ENCODE results near the gene MRPL28.
"Not testable (repeated sequence)": the region's sequence is repeated elsewhere in the genome, so short reads cannot be mapped to it uniquely, and the experiment has no call there.

The MRPL28 gene

DNA sequence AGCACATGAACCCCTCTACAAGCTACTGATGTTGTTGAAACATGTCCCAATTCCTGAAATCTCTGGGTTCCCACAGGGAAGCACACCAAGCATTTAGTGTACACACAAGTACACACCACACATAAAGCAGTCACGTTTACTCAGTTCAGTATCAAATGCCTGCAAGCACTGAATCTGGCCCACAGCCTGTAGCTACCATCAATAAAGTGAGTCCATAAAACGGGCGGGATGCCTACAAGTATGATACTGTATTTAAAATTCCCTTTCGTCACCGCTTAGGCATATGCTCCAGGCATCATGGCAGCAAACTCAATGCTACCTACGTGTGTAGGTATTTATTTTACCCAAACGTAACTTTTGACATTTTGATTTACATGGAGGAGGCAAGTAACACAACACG, 20.1 kb downstream of the MRPL28 start:
- H3K9me3 ChIP-seq (replicated peaks; ENCODE audit: low read length): no peaks in the 10 kb centered on the region
- peaks cover 12% of the 10 kb centered on the region for H3K4me1 ChIP-seq (ENCODE audit: control insufficient read depth, insufficient read depth, low read length)

DNA sequence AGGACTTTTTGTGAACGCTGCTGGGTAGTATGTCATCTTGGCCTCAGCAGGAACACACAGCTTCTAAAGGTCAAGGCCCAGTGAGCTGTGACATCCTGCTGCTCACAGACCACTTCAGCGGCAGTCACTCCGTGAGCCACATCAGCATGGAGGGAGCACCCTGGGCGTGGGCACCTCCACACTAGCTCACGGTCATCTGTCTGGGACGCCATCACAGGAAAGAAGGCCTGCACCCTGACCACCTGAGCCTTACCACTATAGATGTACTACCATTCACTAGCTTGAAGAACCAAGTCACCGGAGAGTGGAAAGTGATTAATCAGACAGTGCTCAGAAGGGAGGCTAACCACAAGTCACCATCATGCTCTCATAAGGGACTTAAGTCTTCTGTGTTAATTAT, 21.1 kb downstream of the MRPL28 start:
- no peaks in the 10 kb centered on the region for H3K9me3 ChIP-seq (replicated peaks; ENCODE audit: low read length)
- H3K9ac ChIP-seq (ENCODE audit: low read depth, low read length): no peak overlapping the region
- no peak overlapping the region for H3K4me2 ChIP-seq (ENCODE audit: low read length)
- no peaks in the 10 kb centered on the region for H3K27me3 ChIP-seq (ENCODE audit: control insufficient read depth, insufficient read depth, low read length)
- H3K36me3 ChIP-seq (ENCODE audit: insufficient read depth, low read length): peaks cover 36% of the 10 kb centered on the region
- H3K4me3 ChIP-seq (ENCODE audit: low read length): no peak overlapping the region
- peaks cover 12% of the 10 kb centered on the region for H3K4me1 ChIP-seq (ENCODE audit: control insufficient read depth, insufficient read depth, low read length)

More for the DNA sequence above, 20.1 kb downstream of the MRPL28 start:
- no peak overlapping the region for H3K9ac ChIP-seq (ENCODE audit: low read depth, low read length)
- no peaks in the 10 kb centered on the region for H3K27me3 ChIP-seq (ENCODE audit: control insufficient read depth, insufficient read depth, low read length)
- no peak overlapping the region for H3K4me3 ChIP-seq (ENCODE audit: low read length)
- H3K36me3 ChIP-seq (ENCODE audit: insufficient read depth, low read length): peaks cover 29% of the 10 kb centered on the region
- H3K4me2 ChIP-seq (ENCODE audit: low read length): no peak overlapping the region

DNA sequence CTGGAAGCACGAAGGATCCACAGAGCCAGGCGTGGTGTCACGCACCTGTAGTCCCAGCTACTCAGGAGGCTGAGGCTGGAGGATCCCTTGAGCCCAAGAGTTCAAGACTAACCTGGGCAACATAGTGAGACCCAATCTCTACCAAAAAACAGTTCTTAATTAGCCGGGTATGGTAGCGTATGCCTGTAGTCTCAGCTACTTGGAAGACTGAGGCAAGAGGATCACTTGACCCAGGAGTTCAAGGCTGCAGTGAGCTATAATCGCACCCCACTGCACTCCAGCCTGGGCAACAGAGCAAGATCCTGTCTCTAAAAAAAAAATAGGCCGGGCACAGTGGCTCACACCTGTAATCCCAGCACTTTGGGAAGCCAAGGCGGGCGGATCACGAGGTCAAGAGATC, 21.8 kb downstream of the MRPL28 start:
- peaks cover 36% of the 10 kb centered on the region for H3K36me3 ChIP-seq (ENCODE audit: insufficient read depth, low read length)
- not testable (repeated sequence) for H3K4me3 ChIP-seq (ENCODE audit: low read length); H3K4me2 ChIP-seq (ENCODE audit: low read length); H3K9me3 ChIP-seq (replicated peaks; ENCODE audit: low read length); H3K27me3 ChIP-seq (ENCODE audit: control insufficient read depth, insufficient read depth, low read length); H3K9ac ChIP-seq (ENCODE audit: low read depth, low read length)
- H3K4me1 ChIP-seq (ENCODE audit: control insufficient read depth, insufficient read depth, low read length): peaks cover 12% of the 10 kb centered on the region

DNA sequence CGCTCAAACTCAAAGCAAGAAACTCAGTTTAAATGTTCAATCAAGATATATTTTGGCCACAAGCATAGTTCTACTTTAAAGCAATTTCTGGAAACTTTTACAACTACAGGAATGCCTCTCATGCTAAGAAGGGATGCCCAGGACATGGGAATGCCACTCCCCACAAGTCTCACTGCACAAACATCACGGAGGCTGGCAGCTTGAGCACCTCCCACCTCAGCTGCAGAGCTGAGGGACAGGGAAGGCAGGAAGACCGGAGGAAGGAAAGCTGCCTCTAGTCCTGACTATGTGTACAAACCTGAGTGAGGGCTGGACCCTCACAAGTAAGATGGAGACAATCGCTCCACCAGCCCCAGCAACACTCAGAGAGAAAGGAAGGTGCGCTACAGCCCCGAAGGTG, 23.1 kb downstream of the MRPL28 start:
- no peaks in the 10 kb centered on the region for H3K27me3 ChIP-seq (ENCODE audit: control insufficient read depth, insufficient read depth, low read length)
- H3K4me2 ChIP-seq (ENCODE audit: low read length): no peak overlapping the region
- no peaks in the 10 kb centered on the region for H3K9me3 ChIP-seq (replicated peaks; ENCODE audit: low read length)
- H3K9ac ChIP-seq (ENCODE audit: low read depth, low read length): no peak overlapping the region
- peaks cover 36% of the 10 kb centered on the region for H3K36me3 ChIP-seq (ENCODE audit: insufficient read depth, low read length)
- peaks cover 12% of the 10 kb centered on the region for H3K4me1 ChIP-seq (ENCODE audit: control insufficient read depth, insufficient read depth, low read length)
- no peak overlapping the region for H3K4me3 ChIP-seq (ENCODE audit: low read length)

DNA sequence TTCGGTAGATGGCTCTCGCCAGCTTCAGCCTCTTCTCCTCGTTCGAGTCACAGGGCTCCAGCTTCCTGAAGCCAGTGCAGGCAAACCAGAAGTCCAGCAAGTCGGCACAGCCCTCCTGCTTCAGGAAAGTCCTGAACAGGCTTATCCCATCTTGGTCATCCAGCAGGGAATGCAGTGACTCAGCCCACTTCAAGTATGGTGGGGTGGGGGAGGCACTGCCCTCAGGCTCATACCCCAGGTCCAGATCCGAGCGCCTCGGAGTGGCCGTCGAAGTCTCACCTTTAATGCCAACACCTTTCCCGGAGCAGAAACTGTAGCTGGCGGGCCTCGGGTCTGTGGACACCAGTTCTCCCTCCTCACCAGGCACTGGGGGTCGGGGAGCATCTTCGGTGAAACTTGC, 23.8 kb downstream of the MRPL28 start:
- Histone ChIP-seq H3K4me2 (ENCODE audit: low read length) (no peak overlapping the region), H3K9me3 (replicated peaks; ENCODE audit: low read length) (no peaks in the 10 kb centered on the region), H3K4me1 (ENCODE audit: control insufficient read depth, insufficient read depth, low read length) (peaks cover 12% of the 10 kb centered on the region), H3K4me3 (ENCODE audit: low read length) (no peak overlapping the region), H3K9ac (ENCODE audit: low read depth, low read length) (no peak overlapping the region), H3K27me3 (ENCODE audit: control insufficient read depth, insufficient read depth, low read length) (no peaks in the 10 kb centered on the region), H3K36me3 (ENCODE audit: insufficient read depth, low read length) (peaks cover 36% of the 10 kb centered on the region)

DNA sequence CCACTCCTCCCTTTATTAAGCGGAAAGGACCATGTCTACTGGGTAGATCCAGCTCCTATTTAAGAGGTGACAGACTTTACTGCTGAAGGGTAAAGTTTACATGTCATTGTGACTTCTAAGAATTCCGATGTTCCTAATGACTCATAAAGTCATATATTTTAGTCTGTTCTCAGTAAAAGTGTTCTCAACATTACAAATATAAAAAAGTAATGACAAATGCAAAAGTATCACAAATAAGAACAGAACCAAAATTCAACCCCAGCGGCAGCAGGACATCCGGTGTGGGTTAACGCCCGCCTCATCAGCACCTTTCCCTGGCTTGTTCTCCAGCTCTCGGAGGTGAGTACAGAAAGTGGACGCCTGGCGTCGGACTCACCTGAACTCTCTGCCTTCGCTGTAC, 24.6 kb downstream of the MRPL28 start:
- no peak overlapping the region for H3K4me3 ChIP-seq (ENCODE audit: low read length)
- no peaks in the 10 kb centered on the region for H3K9me3 ChIP-seq (replicated peaks; ENCODE audit: low read length)
- no peaks in the 10 kb centered on the region for H3K27me3 ChIP-seq (ENCODE audit: control insufficient read depth, insufficient read depth, low read length)
- H3K9ac ChIP-seq (ENCODE audit: low read depth, low read length): no peak overlapping the region
- H3K4me1 ChIP-seq (ENCODE audit: control insufficient read depth, insufficient read depth, low read length): peaks cover 5% of the 10 kb centered on the region
- H3K36me3 ChIP-seq (ENCODE audit: insufficient read depth, low read length): peaks cover 36% of the 10 kb centered on the region
- H3K4me2 ChIP-seq (ENCODE audit: low read length): no peak overlapping the region

DNA sequence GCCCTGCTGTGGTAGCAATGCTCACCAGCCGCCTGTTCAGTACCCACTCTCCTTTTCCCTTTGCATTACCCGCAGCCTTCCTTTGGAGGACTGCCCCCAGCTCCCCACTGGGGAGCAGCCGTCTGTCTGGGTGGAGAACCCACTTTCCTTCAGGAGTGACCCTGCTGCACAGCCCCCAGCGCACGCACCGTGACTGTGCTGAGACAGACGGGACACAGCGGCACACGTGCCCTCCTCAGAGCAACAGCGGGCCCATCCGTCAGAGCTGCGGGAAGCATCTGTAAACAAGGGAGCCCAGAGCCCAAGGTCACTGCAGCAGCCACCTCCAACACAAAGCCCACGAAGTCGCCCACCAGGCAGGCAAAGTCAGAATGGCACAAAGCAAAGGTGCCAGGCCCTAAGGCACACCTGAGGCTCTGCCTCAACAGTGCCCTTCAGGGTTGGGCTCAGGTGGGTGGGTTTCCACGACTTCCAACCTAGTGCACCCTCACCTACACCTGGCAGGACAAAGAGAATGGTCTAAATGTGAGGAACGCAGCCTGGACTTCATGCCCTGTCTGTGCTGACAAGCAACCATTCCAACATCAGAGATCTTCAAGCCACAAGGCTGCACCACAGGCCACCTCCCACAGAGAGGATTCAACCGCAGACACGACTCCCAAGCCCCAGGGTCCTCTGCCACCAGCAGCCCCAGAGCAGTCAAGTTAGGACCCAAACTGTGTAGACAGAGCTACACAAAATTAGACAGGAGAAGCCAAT, 27.7 kb downstream of the MRPL28 start:
- Histone ChIP-seq H3K4me2 (ENCODE audit: low read length) (no peak overlapping the region), H3K9ac (ENCODE audit: low read depth, low read length) (no peak overlapping the region), H3K9me3 (replicated peaks; ENCODE audit: low read length) (no peaks in the 10 kb centered on the region), H3K4me3 (ENCODE audit: low read length) (no peak overlapping the region), H3K27me3 (ENCODE audit: control insufficient read depth, insufficient read depth, low read length) (no peaks in the 10 kb centered on the region), H3K36me3 (ENCODE audit: insufficient read depth, low read length) (peaks cover 23% of the 10 kb centered on the region), H3K4me1 (ENCODE audit: control insufficient read depth, insufficient read depth, low read length) (peaks cover 14% of the 10 kb centered on the region)

DNA sequence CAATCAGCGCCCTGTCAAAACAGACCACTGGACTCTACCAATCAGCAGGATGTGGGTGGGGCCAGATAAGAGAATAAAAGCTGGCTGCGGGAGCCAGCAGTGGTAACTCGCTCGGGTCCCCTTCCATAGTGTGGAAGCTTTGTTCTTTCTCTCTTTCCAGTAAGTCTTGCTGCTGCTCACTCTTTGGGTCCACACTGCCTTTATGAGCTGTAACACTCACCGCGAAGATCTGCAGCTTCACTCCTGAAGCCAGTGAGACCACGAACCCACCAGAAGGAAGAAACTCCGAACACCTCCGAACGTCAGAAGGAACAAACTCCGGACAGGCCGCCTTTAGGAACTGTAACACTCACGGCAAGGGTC, 28.4 kb downstream of the MRPL28 start:
- not testable (repeated sequence) for H3K4me3 ChIP-seq (ENCODE audit: low read length); H3K27me3 ChIP-seq (ENCODE audit: control insufficient read depth, insufficient read depth, low read length); H3K4me2 ChIP-seq (ENCODE audit: low read length); H3K9ac ChIP-seq (ENCODE audit: low read depth, low read length); H3K9me3 ChIP-seq (replicated peaks; ENCODE audit: low read length)
- Histone ChIP-seq H3K4me1 (ENCODE audit: control insufficient read depth, insufficient read depth, low read length) (peaks cover 16% of the 10 kb centered on the region), H3K36me3 (ENCODE audit: insufficient read depth, low read length) (peaks cover 20% of the 10 kb centered on the region)

DNA sequence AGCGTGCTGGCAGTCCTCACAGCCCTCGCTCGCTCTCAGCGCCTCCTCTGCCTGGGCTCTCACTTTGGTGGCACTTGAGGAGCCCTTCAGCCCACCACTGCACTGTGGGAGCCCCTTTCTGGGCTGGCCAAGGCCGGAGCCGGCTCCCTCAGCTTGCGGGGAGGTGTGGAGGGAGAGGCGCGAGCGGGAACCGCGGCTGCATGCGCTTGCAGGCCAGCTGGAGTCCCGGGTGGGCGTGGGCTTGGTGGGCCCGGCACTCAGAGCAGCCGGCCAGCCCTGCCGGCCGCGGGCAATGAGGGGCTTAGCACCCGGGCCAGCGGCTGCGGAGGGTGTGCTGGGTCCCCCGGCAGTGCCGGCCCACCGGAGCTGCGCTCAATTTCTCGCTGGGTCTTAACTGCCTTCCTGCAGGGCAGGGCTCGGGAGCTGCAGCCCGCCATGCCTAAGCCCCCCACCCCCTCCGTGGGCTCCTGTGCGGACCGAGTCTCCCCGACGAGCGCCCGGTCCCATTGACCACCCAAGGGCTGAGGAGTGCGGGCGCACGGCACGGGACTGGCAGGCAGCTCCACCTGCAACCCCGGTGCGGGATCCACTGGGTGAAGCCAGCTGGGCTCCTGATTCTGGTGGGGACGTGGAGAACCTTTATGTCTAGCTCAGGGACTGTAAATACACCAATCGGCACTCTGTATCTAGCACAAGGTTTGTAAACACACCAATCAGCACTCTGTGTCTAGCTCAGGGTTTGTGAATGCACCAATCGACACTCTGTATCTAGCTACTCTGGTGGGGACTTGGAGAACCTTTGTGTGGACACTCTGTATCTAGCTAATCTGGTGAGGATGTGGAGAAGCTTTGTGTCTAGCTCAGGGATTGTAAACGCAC, 29.0 kb downstream of the MRPL28 start:
- H3K9me3 ChIP-seq (replicated peaks; ENCODE audit: low read length); H3K9ac ChIP-seq (ENCODE audit: low read depth, low read length); H3K4me2 ChIP-seq (ENCODE audit: low read length); H3K4me3 ChIP-seq (ENCODE audit: low read length); H3K27me3 ChIP-seq (ENCODE audit: control insufficient read depth, insufficient read depth, low read length): not testable (repeated sequence)
- H3K36me3 ChIP-seq (ENCODE audit: insufficient read depth, low read length): peaks cover 16% of the 10 kb centered on the region
- H3K4me1 ChIP-seq (ENCODE audit: control insufficient read depth, insufficient read depth, low read length): peaks cover 12% of the 10 kb centered on the region

DNA sequence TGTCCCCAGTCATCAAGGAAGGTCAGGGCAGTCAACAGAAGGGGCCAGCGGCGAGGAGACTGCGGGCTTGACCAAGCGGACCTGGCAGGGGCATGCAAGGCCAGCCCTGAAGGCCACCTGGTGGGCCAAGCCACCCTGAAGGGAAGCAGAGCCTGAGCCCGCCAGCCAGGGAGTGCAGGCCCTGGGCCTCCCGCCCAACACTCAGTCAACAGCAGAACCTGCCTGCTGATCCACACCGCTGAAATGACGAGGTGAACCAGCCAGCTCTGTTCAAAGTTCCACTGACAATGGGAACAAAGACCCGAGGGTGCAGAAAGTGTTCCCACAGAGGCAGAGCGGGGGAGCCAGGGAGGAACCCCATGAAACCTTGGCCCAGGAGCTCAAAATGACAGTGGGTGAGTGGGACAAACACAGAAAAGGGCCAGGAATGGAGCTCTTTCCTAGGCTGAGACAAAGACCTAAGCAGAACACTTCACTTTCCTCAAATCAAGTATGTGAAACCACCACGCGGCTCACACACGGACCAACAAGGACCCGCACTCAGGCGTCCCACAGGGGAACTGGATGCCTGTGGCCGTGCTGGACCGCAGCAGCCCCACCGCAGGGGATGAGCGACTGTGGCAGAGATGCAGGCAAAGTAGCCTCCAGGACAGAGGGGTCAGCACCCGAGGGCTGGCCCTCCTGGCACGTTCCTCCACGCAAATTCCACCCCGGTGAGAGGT, 29.8 kb downstream of the MRPL28 start:
- no peak overlapping the region for H3K9ac ChIP-seq (ENCODE audit: low read depth, low read length)
- no peaks in the 10 kb centered on the region for H3K27me3 ChIP-seq (ENCODE audit: control insufficient read depth, insufficient read depth, low read length)
- H3K4me1 ChIP-seq (ENCODE audit: control insufficient read depth, insufficient read depth, low read length): peaks cover 11% of the 10 kb centered on the region
- no peaks in the 10 kb centered on the region for H3K9me3 ChIP-seq (replicated peaks; ENCODE audit: low read length)
- H3K4me3 ChIP-seq (ENCODE audit: low read length): no peak overlapping the region
- H3K4me2 ChIP-seq (ENCODE audit: low read length): no peak overlapping the region
- H3K36me3 ChIP-seq (ENCODE audit: insufficient read depth, low read length): peaks cover 8% of the 10 kb centered on the region

DNA sequence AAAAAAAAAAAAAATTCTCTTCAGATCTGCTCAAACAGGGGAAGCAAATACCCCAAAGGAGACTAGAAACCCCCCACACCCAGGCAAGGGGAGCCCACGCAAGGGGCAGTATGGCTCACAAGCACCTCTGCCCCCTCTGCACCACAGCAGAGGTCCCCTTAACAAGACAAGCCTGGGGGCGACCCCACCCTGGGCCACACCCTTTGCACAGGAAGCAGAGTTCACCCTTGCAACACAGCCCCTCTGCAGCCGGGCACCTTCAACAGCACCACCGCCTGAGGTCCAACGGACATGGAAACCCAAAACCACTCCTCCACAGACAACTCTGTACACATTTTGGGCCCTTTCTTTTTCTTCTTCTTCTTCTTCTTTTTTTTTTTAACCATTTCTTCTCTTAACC, 30.7 kb downstream of the MRPL28 start:
- no peak overlapping the region for H3K4me3 ChIP-seq (ENCODE audit: low read length)
- no peak overlapping the region for H3K9ac ChIP-seq (ENCODE audit: low read depth, low read length)
- no peak overlapping the region for H3K4me2 ChIP-seq (ENCODE audit: low read length)
- no peaks in the 10 kb centered on the region for H3K27me3 ChIP-seq (ENCODE audit: control insufficient read depth, insufficient read depth, low read length)
- peaks cover 2% of the 10 kb centered on the region for H3K36me3 ChIP-seq (ENCODE audit: insufficient read depth, low read length)
- no peaks in the 10 kb centered on the region for H3K9me3 ChIP-seq (replicated peaks; ENCODE audit: low read length)
- peaks cover 11% of the 10 kb centered on the region for H3K4me1 ChIP-seq (ENCODE audit: control insufficient read depth, insufficient read depth, low read length)

Measured in skeletal muscle satellite cell (primary cell).